HG02884 (cell line): ENCODE data around the gene TACC2.

Experiments used
- ATAC-seq: cut with Tn5 transposase; IDR thresholded peaks from one replicate; pipeline ENCODE4 v1.9.1; 2021; ENCODE audit warnings: mild to moderate bottlenecking, moderate library complexity; ENCODE audit not compliant: unreplicated experiment

TACC2 gene

GRCh38 chr10:122288262-122288661 is 299.3 kb downstream of the TACC2 start:
- ATAC-seq = no peak

- ATAC-seq = no peak
Measured at GRCh38 chr10:122288917-122289316, 300.0 kb downstream of the TACC2 start.

- ATAC-seq = no peak
Measured at GRCh38 chr10:122290334-122290733, 301.4 kb downstream of the TACC2 start.

DNA sequence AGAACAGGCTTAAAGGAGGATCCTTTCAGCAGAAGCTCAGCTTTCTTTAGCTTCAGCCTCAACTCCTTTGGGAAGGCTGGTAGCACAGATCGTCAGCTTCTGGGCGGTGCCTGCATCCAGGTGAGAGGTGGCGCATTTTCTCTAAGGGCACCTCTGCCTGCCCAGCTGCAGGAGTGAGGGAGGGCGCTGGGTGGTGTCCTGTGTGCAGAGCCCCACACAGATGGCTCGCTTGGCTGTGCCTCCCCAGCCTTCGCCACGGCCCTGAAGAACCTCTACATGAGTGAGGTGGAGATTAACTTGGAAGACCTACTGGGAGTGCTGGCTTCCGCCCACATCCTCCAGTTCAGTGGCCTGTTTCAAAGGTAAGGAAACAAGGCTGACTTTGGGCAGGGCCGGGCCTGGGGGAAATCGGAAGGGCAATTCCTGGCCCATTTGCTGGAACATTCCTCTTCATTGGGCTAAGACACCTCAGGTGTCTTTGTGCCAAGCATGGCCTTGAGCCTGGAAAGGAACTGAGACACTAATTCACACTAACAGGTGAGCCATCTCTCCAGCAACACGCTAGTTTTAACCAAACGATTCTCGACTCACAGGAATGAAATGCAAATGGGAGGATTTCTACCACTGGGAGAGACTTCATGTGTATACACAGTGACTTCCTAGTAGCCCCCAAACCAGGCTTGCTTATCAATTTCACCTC is 302.0 kb downstream of the TACC2 start:
- ATAC-seq = no peak

- no peak for ATAC-seq
Measured at GRCh38 chr10:122291739-122292138, 302.8 kb downstream of the TACC2 start.

GRCh38 chr10:122292376-122292775 is 303.4 kb downstream of the TACC2 start:
- ATAC-seq = no peak

GRCh38 chr10:122293156-122293960 is 304.4 kb downstream of the TACC2 start:
- ATAC-seq = no peak

- ATAC-seq = no peak
Measured at GRCh38 chr10:122293961-122294380, 305.0 kb downstream of the TACC2 start.

- no peak for ATAC-seq
Measured at GRCh38 chr10:122294511-122295450, 305.8 kb downstream of the TACC2 start.

GRCh38 chr10:122295451-122295809 is 306.5 kb downstream of the TACC2 start:
- no peak for ATAC-seq

GRCh38 chr10:122296363-122297120 is 307.6 kb downstream of the TACC2 start:
- no peak for ATAC-seq

GRCh38 chr10:122297583-122297982 is 308.6 kb downstream of the TACC2 start:
- ATAC-seq = no peak

- ATAC-seq = no peak
Measured at GRCh38 chr10:122298206-122298597, 309.2 kb downstream of the TACC2 start.

- ATAC-seq = peak; percentile 64
Measured at GRCh38 chr10:122298598-122299301, 309.8 kb downstream of the TACC2 start.

DNA sequence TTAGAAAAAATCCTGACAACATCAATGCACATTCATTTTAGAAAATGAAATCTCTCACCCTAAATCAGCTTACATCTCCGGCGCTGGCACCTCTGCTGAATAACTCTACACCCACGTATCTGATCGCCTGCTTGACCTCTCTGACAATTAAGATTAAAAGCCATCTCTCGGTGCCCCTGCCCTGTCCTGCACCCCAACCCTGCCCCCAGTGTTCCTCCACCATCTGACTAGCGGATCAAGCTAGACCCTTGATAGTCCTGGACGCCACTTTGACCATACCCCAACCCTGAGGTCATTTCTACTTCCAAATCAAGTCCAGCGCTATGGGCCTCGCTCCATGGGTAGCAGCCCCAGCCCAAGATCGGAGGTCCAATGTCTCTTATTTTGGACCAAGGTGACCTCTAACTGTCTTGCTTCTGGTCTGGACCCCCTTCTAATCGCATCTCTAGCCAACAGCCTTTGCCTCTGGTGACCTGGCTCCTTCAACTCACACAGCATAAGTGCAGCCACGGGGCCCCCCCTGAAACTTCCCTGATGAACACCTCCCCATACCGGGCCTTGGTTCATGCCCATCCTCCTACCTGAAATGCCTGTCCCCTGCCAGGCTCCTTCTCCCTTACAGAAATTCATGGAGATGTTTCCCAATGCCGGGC is 310.6 kb downstream of the TACC2 start:
- no peak for ATAC-seq

DNA sequence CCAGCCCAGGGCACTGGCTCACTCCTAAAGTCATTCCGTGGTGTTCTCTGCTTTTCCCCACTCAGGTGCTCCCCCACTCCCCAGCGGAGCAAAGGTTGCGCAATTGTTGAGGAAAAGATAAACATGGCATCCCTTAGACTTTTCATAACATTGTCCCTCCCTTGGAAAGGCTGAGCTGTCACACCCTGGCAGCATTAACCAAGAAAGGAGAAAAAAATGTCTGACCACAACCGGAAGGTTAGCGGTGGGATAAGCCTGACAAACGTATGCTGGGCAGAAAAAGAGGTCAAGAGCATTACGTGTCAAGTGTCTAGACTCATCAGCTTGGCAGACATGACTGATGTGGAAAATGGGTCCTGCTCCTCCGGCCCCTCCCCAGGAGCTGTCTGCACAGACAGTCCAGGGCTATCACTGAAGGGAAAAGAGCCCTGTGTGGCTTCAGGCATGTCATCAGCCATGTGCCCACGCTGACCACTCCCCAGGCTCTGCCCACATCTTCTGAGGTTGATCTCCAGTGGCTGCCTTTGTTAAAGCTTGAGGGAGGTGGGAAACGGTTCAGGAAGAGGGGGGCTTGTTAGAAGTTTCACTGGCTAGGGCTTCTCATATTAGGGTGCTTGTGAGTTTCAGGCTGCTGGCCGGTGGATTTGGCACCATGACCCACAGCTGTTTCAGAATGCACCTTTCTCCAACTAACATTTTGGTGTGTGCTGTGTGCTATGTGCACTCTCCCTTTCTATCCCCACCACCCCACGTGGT is 312.3 kb downstream of the TACC2 start:
- no peak for ATAC-seq

- no peak for ATAC-seq
Measured at GRCh38 chr10:122301811-122302115, 312.8 kb downstream of the TACC2 start.

GRCh38 chr10:122302315-122302714 is 313.4 kb downstream of the TACC2 start:
- ATAC-seq = no peak
